GM12872 (cell line): Measurements from ENCODE around the gene DEFB126.

Experiments used
- CTCF ChIP-seq: IDR thresholded peaks from 3 replicates; pipeline ENCODE4 v1.5.1; 2011; ENCODE audit warnings: low read depth, mild to moderate bottlenecking, low read length, moderate library complexity; ENCODE audit not compliant: insufficient read depth

Gene DEFB126

GRCh38 chr20:137668-138490 lies 4.5 kb upstream of the DEFB126 start:
- TF ChIP-seq CTCF: peak; percentile 56

GRCh38 chr20:145877-146276 lies 3.5 kb downstream of the DEFB126 start:
- TF ChIP-seq CTCF: no peak

DNA sequence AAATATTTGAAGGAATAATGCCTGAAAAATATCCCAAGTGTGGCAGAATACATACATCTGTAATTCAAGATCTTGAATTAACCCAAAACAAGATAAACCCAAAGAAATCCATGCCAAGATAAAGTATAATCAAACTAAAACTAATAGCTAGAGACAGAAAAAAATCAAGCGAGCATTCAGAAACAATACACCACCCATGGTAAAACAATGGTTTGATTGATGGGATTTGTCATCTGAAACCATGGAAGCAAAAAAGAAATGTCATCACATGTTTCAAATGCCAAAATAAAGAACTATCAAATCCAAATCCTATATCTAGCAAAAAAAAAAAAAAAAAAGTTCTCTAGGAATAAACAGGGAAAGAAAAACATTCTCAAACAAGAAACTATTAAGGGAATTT lies 9.7 kb downstream of the DEFB126 start:
- TF ChIP-seq CTCF: no peak

DNA sequence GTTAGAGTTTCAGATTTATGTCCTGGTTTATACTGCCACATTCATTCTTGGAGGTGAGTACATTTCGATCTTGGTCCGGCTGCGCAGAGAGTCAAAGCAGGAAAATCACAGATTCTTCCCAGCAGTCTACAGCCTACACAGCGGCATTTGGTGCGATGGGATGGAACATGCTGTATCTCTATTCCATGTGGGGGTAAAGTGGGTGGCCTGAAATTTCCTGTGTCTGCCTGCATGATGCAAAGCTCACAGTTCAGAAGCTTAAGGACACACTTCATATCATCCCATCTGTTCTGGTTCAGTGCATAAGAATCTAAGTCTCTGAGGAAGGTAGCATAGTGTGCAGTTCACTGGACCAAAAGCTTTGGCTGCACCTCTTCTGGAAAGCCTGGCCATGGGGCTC lies 14.8 kb downstream of the DEFB126 start, which contains the start of gene DEFB127:
DEFB127 (plus strand) TSS at position 301 of the 400 bp plus-strand sequence; CDS start at position 392, 91 bp downstream.
- TF ChIP-seq CTCF: no peak

GRCh38 chr20:164618-165017 lies 22.2 kb downstream of the DEFB126 start:
- no peak for TF ChIP-seq CTCF

GRCh38 chr20:168876-169275 lies 26.5 kb downstream of the DEFB126 start:
- no peak for TF ChIP-seq CTCF

DNA sequence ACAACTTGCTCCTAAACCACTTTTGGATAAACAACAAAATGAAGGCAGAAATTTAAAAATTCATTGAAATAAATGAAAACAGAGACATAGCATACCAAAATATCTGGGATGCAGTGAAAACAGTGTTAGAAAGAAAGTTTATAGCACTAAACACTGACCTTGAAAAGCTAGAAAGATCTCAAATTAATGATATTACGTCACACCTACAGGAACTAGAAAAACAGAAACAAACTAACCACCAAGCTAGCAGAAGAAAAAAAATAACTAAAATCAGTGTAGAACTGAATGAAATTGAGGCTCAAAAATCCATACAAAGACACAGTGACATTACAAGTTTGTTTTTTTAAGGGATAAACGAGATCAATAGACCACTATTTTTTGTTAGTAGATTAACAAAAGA lies 41.9 kb downstream of the DEFB126 start:
- no peak for TF ChIP-seq CTCF
